ENCODE data around the gene PRKG1.

DNA sequence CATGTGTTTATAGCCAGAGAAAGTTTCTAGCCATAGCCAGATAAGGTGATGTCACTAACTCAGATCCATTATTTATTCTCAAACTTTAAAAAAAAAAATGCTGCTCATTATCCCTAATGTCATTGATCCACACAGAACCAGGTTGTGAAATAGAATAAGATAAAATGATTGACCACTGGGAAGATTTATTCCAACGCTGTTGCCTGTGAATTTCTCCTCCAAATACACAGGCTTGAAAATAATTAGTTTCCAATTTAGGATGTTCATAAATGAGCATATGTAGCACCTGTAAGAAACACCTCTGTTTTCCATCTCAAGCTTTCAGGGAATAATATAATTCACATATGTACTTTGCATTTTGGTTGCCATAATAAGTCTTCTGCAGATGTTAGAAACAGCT, 956.7 kb downstream of the PRKG1 start:
- TF ChIP-seq SIN3A (IDR thresholded peaks at IDR 0.05; ENCODE audit: borderline replicate concordance, insufficient read depth, low read length) (no peak), POLR2AphosphoS5 (IDR thresholded peaks at IDR 0.05; ENCODE audit: low read depth, low read length) (no peak), TAF1 (IDR thresholded peaks at IDR 0.05; ENCODE audit: borderline replicate concordance, insufficient read depth, low read length) (no peak)
- TF ChIP-seq, protein P1, sequence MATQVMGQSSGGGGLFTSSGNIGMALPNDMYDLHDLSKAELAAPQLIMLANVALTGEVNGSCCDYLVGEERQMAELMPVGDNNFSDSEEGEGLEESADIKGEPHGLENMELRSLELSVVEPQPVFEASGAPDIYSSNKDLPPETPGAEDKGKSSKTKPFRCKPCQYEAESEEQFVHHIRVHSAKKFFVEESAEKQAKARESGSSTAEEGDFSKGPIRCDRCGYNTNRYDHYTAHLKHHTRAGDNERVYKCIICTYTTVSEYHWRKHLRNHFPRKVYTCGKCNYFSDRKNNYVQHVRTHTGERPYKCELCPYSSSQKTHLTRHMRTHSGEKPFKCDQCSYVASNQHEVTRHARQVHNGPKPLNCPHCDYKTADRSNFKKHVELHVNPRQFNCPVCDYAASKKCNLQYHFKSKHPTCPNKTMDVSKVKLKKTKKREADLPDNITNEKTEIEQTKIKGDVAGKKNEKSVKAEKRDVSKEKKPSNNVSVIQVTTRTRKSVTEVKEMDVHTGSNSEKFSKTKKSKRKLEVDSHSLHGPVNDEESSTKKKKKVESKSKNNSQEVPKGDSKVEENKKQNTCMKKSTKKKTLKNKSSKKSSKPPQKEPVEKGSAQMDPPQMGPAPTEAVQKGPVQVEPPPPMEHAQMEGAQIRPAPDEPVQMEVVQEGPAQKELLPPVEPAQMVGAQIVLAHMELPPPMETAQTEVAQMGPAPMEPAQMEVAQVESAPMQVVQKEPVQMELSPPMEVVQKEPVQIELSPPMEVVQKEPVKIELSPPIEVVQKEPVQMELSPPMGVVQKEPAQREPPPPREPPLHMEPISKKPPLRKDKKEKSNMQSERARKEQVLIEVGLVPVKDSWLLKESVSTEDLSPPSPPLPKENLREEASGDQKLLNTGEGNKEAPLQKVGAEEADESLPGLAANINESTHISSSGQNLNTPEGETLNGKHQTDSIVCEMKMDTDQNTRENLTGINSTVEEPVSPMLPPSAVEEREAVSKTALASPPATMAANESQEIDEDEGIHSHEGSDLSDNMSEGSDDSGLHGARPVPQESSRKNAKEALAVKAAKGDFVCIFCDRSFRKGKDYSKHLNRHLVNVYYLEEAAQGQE (IDR thresholded peaks at IDR 0.05; ENCODE audit: insufficient read depth in 1 of 2, low read depth in 2 of 2, low read length in 2 of 2), result no peak
